ENCODE results near the gene OR5C1.
"Not testable (repeated sequence)": the region's sequence is repeated elsewhere in the genome, so short reads cannot be mapped to it uniquely, and the experiment has no call there.

- TF ChIP-seq TCF7L2 (IDR thresholded peaks at IDR 0.05; ENCODE audit: low read depth, low read length); CTCF (IDR thresholded peaks at IDR 0.05); POLR2AphosphoS5 (IDR thresholded peaks at IDR 0.05; ENCODE audit: low read depth, low read length); SIN3A (IDR thresholded peaks at IDR 0.05; ENCODE audit: borderline replicate concordance, insufficient read depth, low read depth, low read length): not testable (repeated sequence)
Observed at GRCh38 chr9:122809261-122809660, 20.5 kb downstream of the OR5C1 start.
